Measurements from ENCODE around the gene GPR183.
"Not testable (repeated sequence)": the region's sequence is repeated elsewhere in the genome, so short reads cannot be mapped to it uniquely, and the experiment has no call there.

GPR183 gene

DNA sequence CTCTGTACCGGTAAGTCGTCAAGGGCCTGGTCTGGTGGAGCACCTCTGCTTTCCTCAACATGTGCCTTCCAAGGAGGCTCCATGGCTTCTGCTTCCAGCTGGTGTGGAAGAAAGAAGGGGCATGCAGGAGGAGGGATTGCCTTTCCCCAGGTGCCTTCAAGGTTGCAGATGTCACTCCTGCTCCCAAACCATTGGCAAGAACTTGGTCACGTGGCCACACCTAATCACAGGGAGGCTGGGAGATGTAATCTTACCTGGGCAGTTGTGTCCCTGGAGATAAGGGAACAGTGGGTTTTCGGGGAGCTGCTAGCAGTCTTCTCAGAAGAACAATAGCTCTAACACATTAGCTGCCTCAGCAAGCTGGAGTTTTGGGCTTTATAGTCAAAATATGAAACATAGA lies 39.3 kb downstream of the GPR183 start:
- FAIRE-seq, result no peak

- no peak for FAIRE-seq
Measured at GRCh38 chr13:99266827-99267226, 40.4 kb downstream of the GPR183 start.

- FAIRE-seq, result peak; percentile 88
Measured at GRCh38 chr13:99265821-99266426, 41.3 kb downstream of the GPR183 start.

DNA sequence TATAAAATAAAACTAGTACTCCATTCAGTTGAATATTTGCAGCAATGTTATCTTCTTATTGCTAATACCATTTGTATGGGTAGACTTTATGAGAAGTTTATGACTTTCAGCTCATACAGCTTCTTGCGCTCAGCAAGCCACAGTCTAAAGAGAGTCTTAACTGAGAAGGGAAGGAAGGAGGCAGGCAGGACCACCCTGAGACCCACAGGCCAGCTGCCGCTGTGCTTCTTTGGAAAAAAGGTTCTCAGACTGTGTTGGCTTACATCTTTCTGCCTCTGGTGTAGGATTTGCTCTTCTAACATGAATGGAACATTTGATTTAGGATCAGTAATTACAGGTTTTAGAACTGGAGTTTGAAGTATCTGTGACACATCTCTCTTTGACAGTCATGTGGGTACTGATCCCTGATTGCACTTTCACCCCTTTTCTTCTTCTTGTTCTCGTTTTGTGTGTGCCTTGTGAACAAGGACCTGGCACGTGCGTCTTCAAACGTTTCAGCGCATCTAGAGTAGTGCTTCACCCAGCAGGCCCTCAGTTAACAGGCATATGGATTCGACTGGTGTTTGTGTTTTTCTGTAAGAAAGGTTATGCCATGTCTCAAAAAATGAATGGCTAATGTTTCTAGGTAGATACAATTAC lies 41.9 kb downstream of the GPR183 start:
- no peak for FAIRE-seq

DNA sequence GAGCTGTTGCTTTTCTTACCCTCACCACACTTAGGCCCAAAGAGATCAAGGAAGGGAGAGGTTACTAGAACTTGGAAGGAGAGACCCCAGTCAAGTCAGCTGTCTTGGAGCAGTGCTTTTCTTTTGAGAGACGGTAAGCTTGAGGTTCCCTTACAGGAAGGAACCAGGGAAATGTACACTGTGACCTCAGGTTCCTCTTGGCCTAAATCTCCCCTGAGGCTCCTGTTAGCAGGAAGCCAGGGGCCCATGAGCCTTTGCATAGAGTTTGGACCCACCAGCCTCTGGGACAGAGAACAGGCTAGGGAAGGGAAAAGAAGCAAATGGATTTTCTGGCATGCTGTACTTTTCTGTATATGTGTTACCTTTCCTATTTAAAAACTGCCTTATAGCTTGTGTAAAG lies 43.1 kb downstream of the GPR183 start:
- FAIRE-seq, result no peak

DNA sequence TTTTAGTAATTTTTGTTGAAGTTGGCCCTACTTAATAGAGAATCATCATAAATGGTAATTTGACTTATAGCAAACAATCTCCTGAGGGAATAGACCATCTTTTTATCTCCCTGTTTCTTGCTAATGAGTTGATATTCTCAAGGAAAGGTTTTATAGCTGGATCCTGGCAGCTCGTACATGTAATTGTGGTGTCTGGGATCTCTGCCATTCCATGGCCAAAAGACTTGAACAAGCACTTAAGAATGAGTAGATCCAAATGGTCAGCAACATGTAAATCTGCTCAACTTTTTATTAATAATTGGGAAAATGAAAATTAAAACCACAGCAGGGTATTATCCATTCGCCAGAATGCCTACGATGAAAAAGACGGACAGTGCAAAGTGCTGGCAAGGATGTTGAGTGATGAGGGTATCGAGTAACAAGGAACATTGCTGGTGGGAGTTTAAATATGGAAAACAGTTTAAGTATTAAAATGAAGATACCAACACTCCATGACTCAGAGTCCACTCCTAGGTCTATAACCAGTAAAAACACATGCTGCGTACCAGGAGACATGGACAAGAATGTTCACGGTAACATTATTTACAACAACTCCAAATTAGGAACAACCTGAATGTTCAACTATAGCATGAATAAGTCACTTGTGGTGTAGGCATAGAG lies 43.9 kb downstream of the GPR183 start:
- no peak for FAIRE-seq

DNA sequence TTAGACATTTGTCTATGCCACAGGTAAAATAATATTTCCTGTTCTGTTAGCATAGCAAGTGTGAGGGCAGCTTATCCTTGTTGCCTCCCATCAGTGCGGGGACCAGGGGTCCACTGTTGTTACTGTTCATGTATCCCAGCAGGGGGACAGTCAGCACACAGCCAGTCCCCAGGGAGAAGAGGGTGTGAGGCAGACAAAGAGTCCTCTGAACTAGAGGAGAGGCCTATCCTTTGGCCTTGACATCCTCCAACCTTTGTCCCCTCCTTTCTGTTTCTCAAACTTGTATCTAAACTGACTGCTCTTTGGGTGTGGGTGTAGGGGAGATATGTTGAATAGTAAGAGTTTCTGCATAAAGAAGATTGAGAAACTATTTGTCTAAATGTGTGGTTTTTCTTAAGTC lies 46.1 kb downstream of the GPR183 start:
- FAIRE-seq, result no peak

- FAIRE-seq, result no peak
Measured at GRCh38 chr13:99260216-99260615, 47.0 kb downstream of the GPR183 start.

- no peak for FAIRE-seq
Measured at GRCh38 chr13:99258946-99259345, 48.3 kb downstream of the GPR183 start.

DNA sequence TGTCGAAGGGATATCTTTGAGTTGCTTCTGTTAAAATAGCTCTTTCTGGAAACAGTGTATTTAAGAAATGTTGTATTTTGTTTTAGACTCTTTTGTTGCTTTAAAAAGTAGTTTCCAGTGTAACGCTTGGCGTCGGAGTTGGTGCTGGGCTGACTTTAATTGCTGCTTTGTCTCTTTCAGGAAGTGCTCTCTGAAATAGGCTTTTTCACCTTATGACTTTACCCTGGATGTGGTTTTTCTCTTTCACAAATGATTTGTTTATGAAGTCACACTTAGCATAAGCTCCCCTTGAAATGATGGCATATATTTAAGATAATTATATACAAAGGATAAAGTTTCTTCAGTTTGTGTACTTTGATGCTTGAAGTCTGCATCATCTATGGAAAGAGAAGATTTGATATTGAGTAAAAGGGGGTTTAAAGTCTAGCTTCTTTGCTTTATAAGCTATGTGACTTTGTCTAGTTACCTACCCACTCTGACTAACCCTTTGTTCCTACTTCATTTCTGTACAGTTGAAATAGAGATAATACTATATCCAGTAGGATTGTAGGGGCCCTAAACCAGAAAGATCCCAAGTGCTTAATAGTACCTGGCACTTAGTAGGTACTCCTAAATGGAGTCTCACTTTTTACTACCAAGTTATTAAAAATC lies 48.9 kb downstream of the GPR183 start, which contains the start of gene GPR18:
TSS of gene GPR18 (minus strand) at position 170 of the 651 bp plus-strand sequence. CDS start 2,507 bp downstream, outside the sequence.
- FAIRE-seq, result no peak

GRCh38 chr13:99257291-99257690 lies 49.9 kb downstream of the GPR183 start:
- no peak for FAIRE-seq

DNA sequence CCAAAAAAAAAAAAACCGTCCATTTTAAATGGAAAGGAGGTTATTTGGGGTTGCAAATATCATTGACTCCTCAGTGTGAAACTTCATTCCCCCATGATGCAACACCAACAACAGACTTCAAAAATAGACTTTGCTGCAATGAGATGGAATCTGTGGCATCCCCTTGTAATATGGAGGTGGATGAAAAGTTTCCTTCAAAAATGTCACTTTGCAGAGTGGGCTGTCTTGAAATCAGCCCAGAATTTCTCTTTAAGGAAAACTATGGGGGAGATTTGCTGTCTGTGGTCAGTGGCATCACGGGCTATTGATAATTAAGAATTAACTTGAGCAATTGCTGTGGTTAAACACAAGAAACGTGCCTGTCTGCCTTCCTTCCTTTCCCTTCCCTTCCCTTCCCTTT lies 50.5 kb downstream of the GPR183 start:
- FAIRE-seq, result no peak

DNA sequence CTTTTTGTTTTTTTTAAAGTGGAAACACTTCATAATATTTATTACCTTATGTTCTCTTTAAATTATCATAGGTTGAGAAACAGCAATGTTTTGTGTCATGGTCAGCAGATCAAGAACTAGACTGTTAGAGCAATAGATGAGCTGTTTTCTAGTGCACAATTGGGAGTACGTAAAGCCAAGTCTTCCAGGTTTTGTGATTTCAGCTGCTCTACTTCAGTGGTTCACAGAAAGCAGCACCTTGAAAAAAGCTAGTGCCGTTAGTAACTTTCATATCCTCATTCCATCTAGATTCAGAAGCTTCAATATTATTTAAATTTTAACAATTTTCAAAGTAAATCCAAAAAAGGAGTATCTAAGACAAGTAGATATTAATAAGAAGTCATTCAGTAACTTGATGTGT lies 50.9 kb downstream of the GPR183 start:
- FAIRE-seq, result no peak

- no peak for FAIRE-seq
Measured at GRCh38 chr13:99255271-99255670, 51.9 kb downstream of the GPR183 start.

DNA sequence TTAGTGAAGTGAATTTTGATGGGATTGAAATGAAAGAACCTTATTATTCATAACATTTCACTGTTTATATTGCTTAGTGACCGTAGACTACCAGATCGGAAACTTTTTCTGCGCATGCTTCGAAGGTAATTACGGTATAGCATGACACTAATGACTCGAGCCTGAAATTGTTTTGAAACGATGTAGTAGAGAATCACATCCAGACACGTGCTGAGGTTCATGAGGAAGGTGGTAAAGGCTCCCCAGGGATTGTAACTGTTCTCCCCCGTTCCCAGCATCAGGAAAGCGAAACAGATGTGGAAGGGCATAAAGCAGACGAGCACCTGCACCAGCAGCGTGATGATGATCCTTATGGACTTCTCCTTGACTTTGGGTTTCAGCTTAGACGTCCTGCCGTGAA lies 52.4 kb downstream of the GPR183 start:
- FAIRE-seq, result no peak

DNA sequence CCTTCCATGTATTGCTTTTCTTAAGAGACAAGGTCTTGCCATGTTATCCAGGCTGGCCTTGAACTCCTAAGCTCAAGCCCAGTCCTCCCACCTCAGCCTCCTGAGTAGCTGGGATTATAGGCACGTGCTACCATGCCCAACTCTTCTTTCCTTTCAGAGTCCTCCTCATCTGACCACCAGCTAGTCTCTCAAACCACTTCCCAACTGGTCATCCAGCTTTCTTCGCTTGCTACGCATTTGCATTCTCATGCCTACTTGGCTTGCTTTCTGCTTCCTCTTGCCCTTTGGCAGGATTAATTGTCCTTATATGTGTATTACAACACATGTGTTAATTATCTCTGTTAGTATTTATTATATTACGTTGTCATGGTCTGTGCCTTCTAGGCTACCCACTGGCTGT lies 55.3 kb downstream of the GPR183 start:
- FAIRE-seq, result no peak

DNA sequence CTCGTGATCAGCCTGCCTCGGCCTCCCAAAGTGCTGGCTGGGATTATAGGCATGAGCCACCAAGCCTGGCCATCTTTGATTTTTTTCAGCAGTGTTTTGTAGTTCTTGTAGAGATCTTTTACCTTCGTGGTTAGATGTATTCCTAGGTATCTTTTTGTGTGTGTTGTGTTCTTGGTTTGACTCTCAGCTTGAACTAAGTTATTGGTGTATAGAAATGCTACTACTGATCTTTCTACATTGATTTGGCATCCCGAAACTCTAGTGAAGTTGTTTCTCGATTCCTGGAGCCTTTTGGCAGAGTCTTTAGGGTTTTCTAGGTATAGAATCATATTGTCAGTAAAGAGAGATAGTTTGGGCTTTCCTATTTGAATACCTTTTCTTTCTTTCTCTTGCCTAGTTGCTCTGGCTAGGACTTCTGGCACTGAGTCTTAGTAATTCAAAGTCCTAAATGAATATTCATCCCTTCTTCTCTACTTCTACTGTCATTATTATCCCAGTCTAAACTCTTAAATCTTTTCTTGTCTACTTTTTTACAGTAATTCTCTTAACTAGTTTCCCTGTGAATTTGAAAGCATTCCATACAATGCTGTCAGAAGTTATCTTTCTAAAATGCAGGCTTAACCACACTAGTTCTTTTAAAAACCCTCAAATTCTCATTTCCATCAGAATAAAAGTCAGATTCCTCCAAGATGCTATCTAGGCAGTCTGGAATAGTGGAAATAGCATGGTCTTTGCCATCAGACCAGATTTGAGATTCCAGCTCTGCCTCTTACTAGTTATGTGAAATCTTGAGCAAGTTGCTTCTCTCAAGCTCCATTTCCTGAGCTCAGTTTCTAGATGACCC lies 56.0 kb downstream of the GPR183 start:
- no peak for FAIRE-seq

DNA sequence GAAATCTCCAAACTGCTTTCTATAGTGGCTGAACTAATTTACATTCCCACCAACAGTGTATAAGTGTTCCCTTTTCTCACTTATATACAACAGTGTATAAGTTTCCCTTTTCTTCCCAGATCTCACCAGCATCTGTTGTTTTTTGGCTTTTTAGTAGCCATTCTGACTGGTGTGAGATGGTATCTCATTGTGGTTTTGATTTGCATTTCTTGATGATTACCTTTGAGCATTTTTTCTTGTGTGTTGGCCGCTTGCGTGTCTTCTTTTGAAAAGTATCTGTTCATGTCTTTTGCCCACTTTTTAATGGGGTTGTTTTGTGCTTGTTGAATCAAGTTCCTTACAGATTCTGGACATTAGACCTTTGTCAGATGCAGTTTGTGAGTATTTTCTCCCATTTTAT lies 57.6 kb downstream of the GPR183 start:
- FAIRE-seq, result not testable (repeated sequence)

- not testable (repeated sequence) for FAIRE-seq
Measured at GRCh38 chr13:99249178-99249577, 58.0 kb downstream of the GPR183 start.

DNA sequence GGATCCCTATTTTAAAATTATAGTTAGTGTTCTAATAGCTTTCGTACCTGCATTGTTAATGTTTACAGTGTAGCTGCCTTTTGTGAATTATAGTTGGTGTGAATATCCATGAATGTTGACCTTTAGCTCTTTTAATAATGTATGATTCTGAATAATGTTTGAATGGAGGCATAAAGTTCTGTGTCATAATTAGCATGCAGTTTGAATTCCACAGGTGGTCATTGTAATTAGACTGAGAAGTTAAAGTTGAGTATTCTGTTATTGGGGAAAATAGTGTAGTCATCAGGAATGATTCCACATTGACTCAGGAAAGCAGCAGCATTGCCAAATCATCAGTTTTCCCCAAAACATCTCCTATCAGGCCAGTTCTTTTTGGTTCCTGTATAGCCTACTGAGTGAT lies 61.1 kb downstream of the GPR183 start:
- no peak for FAIRE-seq
